GM21515 (cell line): Measurements from ENCODE around the gene LRP1B.
"Not testable (repeated sequence)": the region's sequence is repeated elsewhere in the genome, so short reads cannot be mapped to it uniquely, and the experiment has no call there.

Source experiments
- ATAC-seq: cut with Tn5 transposase; IDR thresholded peaks from one replicate; pipeline ENCODE4 v1.9.1; 2021; ENCODE audit not compliant: unreplicated experiment

The LRP1B gene

GRCh38 chr2:141195087-141195486 is 935.7 kb downstream of the LRP1B start:
- ATAC-seq: no peak

- ATAC-seq: no peak
Measured at GRCh38 chr2:141187075-141187439, 943.8 kb downstream of the LRP1B start.

GRCh38 chr2:141186413-141187074 is 944.3 kb downstream of the LRP1B start:
- ATAC-seq: no peak

GRCh38 chr2:141182246-141182645 is 948.6 kb downstream of the LRP1B start:
- no peak for ATAC-seq

DNA sequence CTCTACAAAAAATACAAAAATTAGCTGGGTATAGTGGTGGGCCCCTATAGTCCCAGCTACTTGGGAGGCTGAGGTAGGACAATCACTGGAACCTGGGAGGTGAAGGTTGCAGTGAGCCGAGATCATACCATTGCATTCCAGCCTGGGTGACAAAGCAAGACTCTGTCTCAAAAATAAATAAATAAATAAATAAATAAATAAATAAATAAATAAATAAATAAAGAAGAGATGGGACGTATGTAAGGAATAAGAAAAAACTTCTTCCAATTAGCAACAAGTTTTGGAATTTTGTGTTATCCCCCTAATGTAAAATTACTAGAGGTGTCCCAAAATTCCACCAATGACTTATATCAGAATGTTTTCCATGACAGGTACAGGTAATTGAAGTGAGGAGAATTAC is 961.7 kb downstream of the LRP1B start:
- ATAC-seq: not testable (repeated sequence)

DNA sequence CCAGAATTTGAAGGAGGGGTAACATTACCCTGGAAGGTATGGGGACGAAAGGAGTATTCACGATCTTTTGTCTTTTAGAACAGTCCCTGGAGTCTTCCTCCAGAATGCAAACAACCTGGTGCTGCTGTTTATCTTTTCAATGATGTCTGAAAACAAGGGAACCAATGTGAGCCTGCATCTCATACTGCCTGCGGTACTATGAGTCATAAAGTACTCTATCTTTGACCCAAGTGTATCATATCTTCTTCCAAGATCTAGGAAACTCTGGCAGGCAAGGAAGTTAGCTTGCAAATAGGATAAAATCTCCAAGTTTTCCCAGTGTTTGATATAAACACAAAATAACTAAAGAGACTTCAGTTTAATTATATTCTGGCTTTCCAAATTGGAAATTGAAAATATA is 968.5 kb downstream of the LRP1B start:
- ATAC-seq: no peak

- no peak for ATAC-seq
Measured at GRCh38 chr2:141151611-141152286, 979.1 kb downstream of the LRP1B start.

DNA sequence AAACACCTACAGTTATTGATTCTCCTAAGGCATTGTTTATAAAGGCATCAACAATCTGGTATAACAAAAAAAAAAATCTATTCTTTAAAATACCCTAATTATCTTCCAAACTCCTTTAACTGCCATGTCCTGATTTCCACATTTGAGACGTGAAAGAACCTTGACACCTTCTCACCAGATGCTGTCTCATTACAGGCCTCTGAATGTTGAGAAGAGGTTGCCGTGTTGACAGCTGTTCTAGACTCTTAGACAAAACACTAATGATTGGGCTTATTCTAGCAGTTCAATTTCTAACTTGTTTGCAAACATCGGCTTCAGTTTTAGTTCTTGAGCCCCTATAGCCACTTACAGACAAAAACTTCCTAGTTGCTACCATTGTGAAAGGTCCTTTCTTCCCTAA is 988.8 kb downstream of the LRP1B start:
- no peak for ATAC-seq

DNA sequence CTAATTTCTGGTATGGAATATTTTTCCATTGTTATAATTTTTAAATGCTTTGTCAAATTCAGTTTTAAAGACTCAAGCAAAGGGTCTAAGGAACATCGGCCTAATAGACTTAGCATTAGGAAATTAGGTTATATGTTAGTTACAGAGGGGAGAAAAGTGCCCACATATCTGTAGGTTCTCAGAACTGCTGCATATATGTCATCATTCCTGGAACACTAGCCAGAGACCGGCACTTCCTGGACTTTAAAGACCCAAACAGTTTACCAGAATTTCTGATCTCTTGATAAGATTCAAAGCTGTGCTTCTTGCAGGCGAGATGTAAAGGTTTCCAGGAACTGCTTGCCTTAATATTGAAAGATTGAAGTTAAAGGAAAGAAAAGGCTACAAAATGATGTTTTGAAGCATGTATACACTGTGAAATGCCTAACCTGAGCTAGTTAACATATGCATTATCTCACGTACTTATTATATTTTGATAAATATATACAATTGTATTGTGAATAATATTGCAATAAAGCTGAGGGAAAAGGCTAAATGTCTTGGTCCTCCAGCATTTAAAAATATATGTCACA is 993.6 kb downstream of the LRP1B start:
- ATAC-seq: no peak

DNA sequence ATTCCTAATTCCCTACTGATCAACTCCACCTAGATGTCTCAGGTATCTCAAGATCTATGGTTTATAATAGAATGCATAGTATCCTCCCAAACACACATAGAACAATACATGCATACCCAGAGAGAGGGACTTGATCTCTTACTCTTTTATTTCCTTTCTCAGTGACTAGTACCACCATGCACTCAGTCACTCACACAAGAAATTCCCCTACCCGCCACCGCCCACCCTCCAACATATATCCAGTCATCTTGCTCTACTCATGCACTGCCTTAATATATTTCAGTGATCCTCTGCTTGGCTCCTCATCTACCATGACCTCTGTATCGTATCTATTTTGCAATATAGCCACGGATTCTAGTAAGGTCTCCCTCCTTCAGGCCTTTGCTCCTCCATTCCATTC is 996.9 kb downstream of the LRP1B start:
- ATAC-seq: no peak

- ATAC-seq: no peak
Measured at GRCh38 chr2:141125432-141125831, 1005.4 kb downstream of the LRP1B start.

DNA sequence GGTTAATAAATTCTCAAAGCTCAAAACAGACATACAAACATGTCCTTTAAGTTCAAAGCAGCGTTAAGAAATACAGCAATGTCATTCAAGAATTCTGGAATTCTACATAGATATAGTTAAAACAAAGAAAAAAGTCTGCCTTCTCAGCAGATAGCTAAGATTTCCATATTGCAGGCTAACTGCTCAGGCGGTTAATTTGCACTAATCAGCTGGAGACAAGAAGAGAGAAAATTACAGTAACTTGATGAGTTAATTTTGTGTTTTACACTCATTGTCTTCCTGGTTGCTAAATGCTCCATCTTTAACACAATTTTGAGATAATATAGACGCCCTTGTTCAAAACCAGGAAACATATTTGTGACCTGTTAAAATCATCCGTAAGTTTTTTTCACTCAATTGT is 1012.0 kb downstream of the LRP1B start:
- no peak for ATAC-seq

DNA sequence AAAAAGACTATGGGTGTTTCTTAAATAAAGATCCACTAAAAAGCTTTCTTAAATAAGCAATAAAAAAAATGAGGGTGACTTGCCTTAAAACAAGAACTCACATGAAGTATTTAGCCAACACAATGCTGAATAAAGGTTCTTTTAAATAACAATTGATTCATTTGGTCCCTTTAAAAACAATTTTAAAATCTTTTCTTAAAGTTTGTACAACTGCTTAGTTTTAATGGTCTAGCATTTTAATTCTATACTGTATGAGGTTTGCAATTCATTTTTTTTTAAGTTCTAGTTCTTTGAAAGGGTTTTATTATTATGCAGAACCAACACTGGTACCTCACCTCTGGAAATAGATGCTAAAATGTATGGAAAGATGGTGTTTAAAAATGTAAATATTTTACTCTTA is 1017.5 kb downstream of the LRP1B start:
- no peak for ATAC-seq

- no peak for ATAC-seq
Measured at GRCh38 chr2:141109633-141110032, 1021.2 kb downstream of the LRP1B start.

- no peak for ATAC-seq
Measured at GRCh38 chr2:141105763-141106162, 1025.1 kb downstream of the LRP1B start.

- no peak for ATAC-seq
Measured at GRCh38 chr2:141103216-141103615, 1027.6 kb downstream of the LRP1B start.

- ATAC-seq: no peak
Measured at GRCh38 chr2:141079231-141079630, 1051.6 kb downstream of the LRP1B start.

DNA sequence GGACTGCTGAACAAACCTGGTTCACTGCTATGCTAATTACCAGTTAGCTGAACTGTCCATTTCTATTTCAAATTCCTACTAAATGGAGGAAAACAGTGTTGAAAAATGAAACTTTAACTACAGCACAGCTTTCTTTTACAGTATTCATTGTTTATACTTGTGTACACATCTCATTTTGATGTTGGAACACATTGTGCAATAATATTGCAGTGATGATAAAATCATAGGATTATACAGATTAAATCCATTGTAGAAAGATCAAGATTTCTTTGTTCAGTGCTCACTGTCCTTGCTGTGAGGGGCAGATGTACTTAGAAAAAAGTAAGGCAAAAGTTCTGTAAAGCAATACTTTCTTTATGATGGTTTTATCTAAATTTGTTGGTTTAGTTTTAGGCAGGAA is 1055.1 kb downstream of the LRP1B start:
- no peak for ATAC-seq

GRCh38 chr2:141068053-141068682 is 1062.6 kb downstream of the LRP1B start:
- ATAC-seq: no peak

GRCh38 chr2:141065042-141065441 is 1065.8 kb downstream of the LRP1B start:
- no peak for ATAC-seq

DNA sequence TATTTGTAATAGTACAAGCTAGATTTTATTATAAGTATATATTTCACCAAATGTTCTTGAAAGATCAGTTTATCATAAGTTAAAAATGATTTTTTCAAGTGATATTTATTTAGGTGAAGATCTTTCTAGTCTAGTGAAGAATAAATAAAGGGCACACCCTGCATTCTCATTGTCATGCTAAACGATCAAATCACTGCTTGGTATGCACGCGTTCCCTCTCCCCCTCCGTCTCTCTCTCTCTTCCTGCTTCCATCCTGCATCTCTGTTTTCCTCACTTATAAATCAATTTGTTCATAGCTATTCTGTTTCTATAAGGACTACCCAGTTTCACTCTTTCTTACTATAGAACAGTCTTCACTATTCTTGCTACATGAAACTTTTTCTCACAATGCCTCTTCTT is 1067.4 kb downstream of the LRP1B start:
- no peak for ATAC-seq

GRCh38 chr2:141062443-141062842 is 1068.4 kb downstream of the LRP1B start:
- no peak for ATAC-seq
